Ovary (tissue), 3 donors: ENCODE results near the gene BABAM2.

ENCODE experiments used
- CTCF ChIP-seq, 3 donors: fragments of 450-650 bp in 2 of 3; fragments of 200-600 bp in 1 of 3; IDR thresholded peaks; one replicate each; pipeline versions ENCODE4 v1.5.1 to v1.8.0; 2016 to 2022; ENCODE audit warnings: antibody characterized with exemption in 3 of 3, mild to moderate bottlenecking in 1 of 3
- EP300 ChIP-seq: sonication (generic); formaldehyde crosslinking; IDR thresholded peaks from one replicate; pipeline ENCODE4 v1.6.1; 2017; ENCODE audit warnings: antibody characterized with exemption
- donor health status: DM: no; HTN: no; CAD: no.

GRCh38 chr2:28374331-28374730, 483.8 kb downstream of the BABAM2 start:
- no peak for TF ChIP-seq EP300
- no peak for TF ChIP-seq CTCF (IDR thresholded peaks at IDR 0.05)
